WI38 (cell line): ENCODE measurements around the gene CERKL.

Experiments
- H3K4me3 ChIP-seq: 2 replicates; pipeline ENCODE4 v1.5.1; 2011; ENCODE audit warnings: low read depth, mild to moderate bottlenecking, control low read depth, low read length
- TF ChIP-seq, protein P1 (sequence below): IDR thresholded peaks from 2 replicates; pipeline ENCODE4 v1.5.1; 2012; ENCODE audit warnings: low read depth, mild to moderate bottlenecking, control low read depth, low read length

CERKL gene

GRCh38 chr2:181642086-181642485 lies 14.8 kb downstream of the CERKL start:
- TF ChIP-seq, protein P1, sequence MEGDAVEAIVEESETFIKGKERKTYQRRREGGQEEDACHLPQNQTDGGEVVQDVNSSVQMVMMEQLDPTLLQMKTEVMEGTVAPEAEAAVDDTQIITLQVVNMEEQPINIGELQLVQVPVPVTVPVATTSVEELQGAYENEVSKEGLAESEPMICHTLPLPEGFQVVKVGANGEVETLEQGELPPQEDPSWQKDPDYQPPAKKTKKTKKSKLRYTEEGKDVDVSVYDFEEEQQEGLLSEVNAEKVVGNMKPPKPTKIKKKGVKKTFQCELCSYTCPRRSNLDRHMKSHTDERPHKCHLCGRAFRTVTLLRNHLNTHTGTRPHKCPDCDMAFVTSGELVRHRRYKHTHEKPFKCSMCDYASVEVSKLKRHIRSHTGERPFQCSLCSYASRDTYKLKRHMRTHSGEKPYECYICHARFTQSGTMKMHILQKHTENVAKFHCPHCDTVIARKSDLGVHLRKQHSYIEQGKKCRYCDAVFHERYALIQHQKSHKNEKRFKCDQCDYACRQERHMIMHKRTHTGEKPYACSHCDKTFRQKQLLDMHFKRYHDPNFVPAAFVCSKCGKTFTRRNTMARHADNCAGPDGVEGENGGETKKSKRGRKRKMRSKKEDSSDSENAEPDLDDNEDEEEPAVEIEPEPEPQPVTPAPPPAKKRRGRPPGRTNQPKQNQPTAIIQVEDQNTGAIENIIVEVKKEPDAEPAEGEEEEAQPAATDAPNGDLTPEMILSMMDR: no peak
- H3K4me3 ChIP-seq: no peak overlapping the region

DNA sequence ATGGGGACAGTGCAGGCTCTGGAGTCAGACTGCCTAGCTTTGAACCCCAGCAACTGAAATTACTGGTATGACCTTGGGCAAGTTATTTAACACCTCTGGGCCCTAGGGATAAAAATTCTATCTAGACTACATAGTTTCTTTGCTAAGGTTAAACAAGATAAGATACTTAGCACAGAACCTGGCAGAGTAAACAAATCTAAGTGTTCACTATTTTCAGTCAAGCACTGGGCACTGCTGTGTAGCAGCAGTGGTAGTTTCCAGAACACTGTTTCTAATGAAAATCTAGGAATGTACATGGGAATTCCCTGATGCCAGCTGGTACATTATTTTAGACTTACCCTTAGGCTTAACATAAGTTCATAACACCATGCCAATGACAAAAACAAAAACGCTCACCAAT lies 17.2 kb downstream of the CERKL start:
- no peak overlapping the region for H3K4me3 ChIP-seq
- TF ChIP-seq, protein P1: no peak

GRCh38 chr2:181632733-181633401 lies 24.0 kb downstream of the CERKL start:
- TF ChIP-seq, protein P1: no peak
- H3K4me3 ChIP-seq: no peak overlapping the region

GRCh38 chr2:181628590-181629585 lies 28.0 kb downstream of the CERKL start:
- no peak overlapping the region for H3K4me3 ChIP-seq
- TF ChIP-seq, protein P1: no peak

DNA sequence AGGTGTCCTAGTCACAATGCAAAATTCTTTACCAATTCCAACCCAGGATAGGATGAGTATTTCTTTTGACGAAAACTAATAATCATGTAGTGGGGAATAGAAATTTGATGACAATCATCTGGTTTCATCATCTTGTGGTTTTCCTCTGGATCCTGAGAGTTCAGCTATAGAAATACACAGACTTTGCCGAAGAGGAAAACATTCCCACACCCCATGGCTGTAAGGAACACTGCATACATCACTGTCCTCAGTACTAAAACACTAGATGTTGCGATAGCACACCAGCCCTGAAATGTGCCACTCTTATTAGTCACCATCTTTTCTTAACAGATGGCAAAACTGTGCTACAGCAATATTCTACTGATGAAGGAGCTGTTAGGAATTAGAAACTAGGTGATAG lies 29.4 kb downstream of the CERKL start:
- no peak overlapping the region for H3K4me3 ChIP-seq
- TF ChIP-seq, protein P1: no peak

GRCh38 chr2:181626671-181627070 lies 30.2 kb downstream of the CERKL start:
- H3K4me3 ChIP-seq: no peak overlapping the region
- TF ChIP-seq, protein P1: no peak

DNA sequence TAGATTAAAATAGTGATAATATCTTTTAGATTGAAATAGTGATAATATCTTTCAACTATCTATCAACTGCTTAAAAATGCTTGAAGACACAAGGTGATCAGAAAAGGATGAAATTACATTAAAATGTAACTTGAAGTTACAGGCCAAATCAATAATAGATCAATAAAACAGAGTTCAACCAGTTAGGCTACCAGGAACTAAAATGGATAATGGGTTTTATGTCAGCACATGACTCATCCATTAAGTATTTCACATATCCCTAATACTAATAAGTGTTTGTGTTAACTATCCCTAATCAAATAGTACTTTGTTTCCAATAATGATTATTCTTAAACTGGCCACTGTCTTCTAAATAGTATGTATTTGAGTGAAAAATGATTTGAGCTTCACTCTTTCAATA lies 33.7 kb downstream of the CERKL start:
- TF ChIP-seq, protein P1: no peak
- no peak overlapping the region for H3K4me3 ChIP-seq
